RCC 7860 (cell line): Measurements from ENCODE around the gene RNU1-4.
"Not testable (repeated sequence)": the region's sequence is repeated elsewhere in the genome, so short reads cannot be mapped to it uniquely, and the experiment has no call there.

Experiments
- DNase-seq: peaks from one replicate; pipeline ENCODE4 v3.0.0-alpha.2; 2015; ENCODE audit warnings: low spot score
- FAIRE-seq: peaks from 2 replicates; lab custom pipeline; 2012; peaks lifted over from hg19 to GRCh38; lab: Jason Lieb, UNC

The RNU1-4 gene

GRCh38 chr1:16764820-16765655 is 24.7 kb downstream of the RNU1-4 start:
- DNase-seq = peak; percentile 55
- peak; percentile 86 for FAIRE-seq

- DNase-seq, FAIRE-seq: not testable (repeated sequence)
Observed at GRCh38 chr1:16765731-16766605, 25.7 kb downstream of the RNU1-4 start.

- FAIRE-seq = peak; percentile 8
- DNase-seq = not testable (repeated sequence)
Observed at GRCh38 chr1:16766689-16767256, 26.5 kb downstream of the RNU1-4 start.

GRCh38 chr1:16770139-16770759 is 29.9 kb downstream of the RNU1-4 start:
- DNase-seq (peak; percentile 95), FAIRE-seq (peak; percentile 98)

- not testable (repeated sequence) for DNase-seq, FAIRE-seq
Observed at GRCh38 chr1:16770896-16771446, 30.7 kb downstream of the RNU1-4 start.

GRCh38 chr1:16772275-16773204 is 32.2 kb downstream of the RNU1-4 start:
- FAIRE-seq (peak; percentile 90), DNase-seq (peak; percentile 91)

- not testable (repeated sequence) for FAIRE-seq, DNase-seq
Observed at GRCh38 chr1:16773205-16773596, 32.9 kb downstream of the RNU1-4 start.

- DNase-seq, FAIRE-seq: not testable (repeated sequence)
Observed at GRCh38 chr1:16773723-16774122, 33.4 kb downstream of the RNU1-4 start.

GRCh38 chr1:16774773-16775172 is 34.5 kb downstream of the RNU1-4 start:
- DNase-seq, FAIRE-seq: not testable (repeated sequence)

GRCh38 chr1:16775290-16775689 is 35.0 kb downstream of the RNU1-4 start:
- not testable (repeated sequence) for FAIRE-seq

GRCh38 chr1:16776248-16776647 is 35.9 kb downstream of the RNU1-4 start:
- DNase-seq, FAIRE-seq: not testable (repeated sequence)

More at GRCh38 chr1:16775290-16775689, 35.0 kb downstream of the RNU1-4 start:
- not testable (repeated sequence) for DNase-seq

- not testable (repeated sequence) for DNase-seq, FAIRE-seq
Observed at GRCh38 chr1:16776835-16777234, 36.5 kb downstream of the RNU1-4 start.

GRCh38 chr1:16777821-16778220 is 37.5 kb downstream of the RNU1-4 start:
- not testable (repeated sequence) for FAIRE-seq, DNase-seq

- FAIRE-seq, DNase-seq: not testable (repeated sequence)
Observed at GRCh38 chr1:16779525-16779924, 39.2 kb downstream of the RNU1-4 start.

GRCh38 chr1:16781033-16781432 is 40.7 kb downstream of the RNU1-4 start:
- FAIRE-seq = peak; percentile 72
- not testable (repeated sequence) for DNase-seq

- DNase-seq, FAIRE-seq: not testable (repeated sequence)
Observed at GRCh38 chr1:16781625-16782024, 41.3 kb downstream of the RNU1-4 start.

GRCh38 chr1:16784955-16785354 is 44.6 kb downstream of the RNU1-4 start:
- not testable (repeated sequence) for FAIRE-seq, DNase-seq

- not testable (repeated sequence) for DNase-seq, FAIRE-seq
Observed at GRCh38 chr1:16786362-16786761, 46.0 kb downstream of the RNU1-4 start.

GRCh38 chr1:16787175-16787574 is 46.9 kb downstream of the RNU1-4 start:
- FAIRE-seq = not testable (repeated sequence)

More at GRCh38 chr1:16787175-16787574, 46.9 kb downstream of the RNU1-4 start:
- DNase-seq = not testable (repeated sequence)
